Upper lobe of left lung (tissue), 4 donors: ENCODE results near the gene FUT6.

ENCODE experiments used
- CTCF ChIP-seq, 6 experiments: fragments of 450-650 bp in 4 of 6; fragments of 200-600 bp in 2 of 6; sonication (generic) in 2 of 6; IDR thresholded peaks; one replicate each; pipeline ENCODE4 v1.5.1; 2016 to 2019; ENCODE audit warnings: antibody characterized with exemption in 6 of 6
- EP300 ChIP-seq, 4 donors: sonication (generic); formaldehyde crosslinking; IDR thresholded peaks; one replicate each; pipeline ENCODE4 v1.5.1; 2017; ENCODE audit warnings: antibody characterized with exemption in 4 of 4, control low read depth in 2 of 4
- POLR2A ChIP-seq, 4 donors: fragments of 450-650 bp; IDR thresholded peaks; one replicate each; pipeline ENCODE4 v1.5.1; 2016 to 2017; ENCODE audit warnings: antibody characterized with exemption in 4 of 4, mild to moderate bottlenecking in 2 of 4
- POLR2AphosphoS5 ChIP-seq, 2 donors: sonication (generic); formaldehyde crosslinking; IDR thresholded peaks; one replicate each; pipeline ENCODE4 v1.5.1; 2017; ENCODE audit warnings: antibody characterized with exemption in 2 of 2

GRCh38 chr19:5827342-5827890 is 12.1 kb downstream of the FUT6 start:
- TF ChIP-seq CTCF (IDR thresholded peaks at IDR 0.05) (peak in 1 of 6 experiments; percentile 6), POLR2A (IDR thresholded peaks at IDR 0.05) (no peak), POLR2AphosphoS5 (IDR thresholded peaks at IDR 0.05) (no peak), EP300 (IDR thresholded peaks at IDR 0.05) (no peak)
